ENCODE data around the gene GPR63. TPM values are rescaled to one million over a fixed set of nuclear protein-coding genes. Genes with fewer than 3 reads are reported as not detected.

Gene GPR63
- total RNA-seq, 1 donor from 2014 or later = 0.48 TPM

DNA sequence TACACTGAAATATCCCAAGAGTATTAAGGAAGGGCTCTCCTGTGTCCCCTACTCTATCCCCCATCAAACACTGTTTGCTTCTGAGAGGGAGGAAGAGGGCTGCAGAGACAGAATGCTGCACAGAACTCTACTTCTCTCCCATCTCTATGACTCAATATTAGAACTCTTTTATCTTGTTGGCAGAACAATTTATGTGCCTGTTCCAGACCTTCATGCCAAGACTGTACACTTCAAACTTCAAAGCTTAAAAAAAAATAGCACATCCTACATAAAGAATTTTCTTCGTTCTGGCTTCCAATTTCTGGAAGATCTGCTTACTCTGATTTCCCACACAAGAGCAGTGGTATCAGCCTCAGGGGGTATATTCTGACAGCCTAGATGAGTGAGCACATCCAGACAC is 19.6 kb upstream of the GPR63 start:
- no peak for DNase-seq (ENCODE audit: extremely low spot score, unreplicated experiment)
- no peaks in the 10 kb centered on the region for H3K9me3 Mint-ChIP-seq (ENCODE audit: unreplicated experiment)
- no peaks in the 10 kb centered on the region for H3K4me1 Mint-ChIP-seq (ENCODE audit: unreplicated experiment)
- peaks cover 25% of the 10 kb centered on the region for H3K27me3 Mint-ChIP-seq (ENCODE audit: unreplicated experiment)
- H3K4me3 Mint-ChIP-seq (ENCODE audit: unreplicated experiment) = no peak overlapping the region
- H3K36me3 Mint-ChIP-seq (ENCODE audit: unreplicated experiment) = no peaks in the 10 kb centered on the region
- H3K27ac Mint-ChIP-seq (ENCODE audit: unreplicated experiment) = no peak overlapping the region
- no peak for TF ChIP-seq CTCF (IDR thresholded peaks at IDR 0.05)

- Mint-ChIP-seq H3K27ac (ENCODE audit: unreplicated experiment) (no peak overlapping the region), H3K4me1 (ENCODE audit: unreplicated experiment) (no peaks in the 10 kb centered on the region), H3K36me3 (ENCODE audit: unreplicated experiment) (no peaks in the 10 kb centered on the region), H3K4me3 (ENCODE audit: unreplicated experiment) (no peak overlapping the region), H3K27me3 (ENCODE audit: unreplicated experiment) (peaks cover 21% of the 10 kb centered on the region), H3K9me3 (ENCODE audit: unreplicated experiment) (no peaks in the 10 kb centered on the region)
- TF ChIP-seq CTCF (IDR thresholded peaks at IDR 0.05) = no peak
- no peak for DNase-seq (ENCODE audit: extremely low spot score, unreplicated experiment)
Observed at GRCh38 chr6:96853083-96853482, 15.8 kb upstream of the GPR63 start.

DNA sequence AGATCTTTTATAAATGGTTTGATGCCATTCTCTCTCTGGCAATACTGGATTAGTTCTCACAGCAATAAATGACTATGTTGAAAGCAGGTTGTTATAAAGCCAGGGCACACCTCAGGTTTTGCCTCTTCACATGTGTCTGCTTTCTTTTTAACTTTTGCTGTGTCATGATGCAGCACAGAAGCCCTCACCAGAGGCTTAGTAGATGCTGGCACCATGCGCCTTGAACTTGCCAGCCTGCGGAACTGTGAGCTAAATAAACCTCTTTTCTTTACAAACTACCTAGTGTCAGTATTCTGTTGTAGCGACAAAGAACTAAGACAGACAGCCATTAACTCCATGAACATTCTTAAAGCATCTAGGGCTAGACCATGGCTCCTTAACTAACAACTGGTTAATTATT is 15.3 kb upstream of the GPR63 start:
- Mint-ChIP-seq H3K36me3 (ENCODE audit: unreplicated experiment) (no peaks in the 10 kb centered on the region), H3K4me1 (ENCODE audit: unreplicated experiment) (no peaks in the 10 kb centered on the region), H3K27me3 (ENCODE audit: unreplicated experiment) (peaks cover 17% of the 10 kb centered on the region), H3K4me3 (ENCODE audit: unreplicated experiment) (no peak overlapping the region), H3K9me3 (ENCODE audit: unreplicated experiment) (no peaks in the 10 kb centered on the region), H3K27ac (ENCODE audit: unreplicated experiment) (no peak overlapping the region)
- TF ChIP-seq CTCF (IDR thresholded peaks at IDR 0.05) = no peak
- DNase-seq (ENCODE audit: extremely low spot score, unreplicated experiment) = no peak

DNA sequence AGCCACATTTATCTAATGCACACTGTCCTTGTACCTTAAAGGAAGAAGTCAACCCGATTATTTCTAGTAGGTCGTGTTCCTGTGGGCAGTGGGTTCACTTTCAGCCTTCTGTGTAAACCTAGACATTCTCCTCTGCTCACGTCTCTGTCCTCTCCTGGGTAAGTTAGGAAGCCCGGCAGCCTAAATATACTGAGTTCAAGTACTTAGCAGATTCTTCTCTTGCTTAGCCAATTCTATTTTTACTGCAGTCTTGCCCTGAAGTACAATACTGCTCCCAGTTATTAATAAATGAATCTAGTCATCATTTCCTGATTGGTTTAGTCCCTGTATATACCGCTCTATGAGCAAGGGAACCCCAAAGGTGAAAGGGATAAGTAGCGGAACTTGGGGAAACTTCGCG is 14.6 kb upstream of the GPR63 start:
- peaks cover 20% of the 10 kb centered on the region for H3K27me3 Mint-ChIP-seq (ENCODE audit: unreplicated experiment)
- no peaks in the 10 kb centered on the region for H3K36me3 Mint-ChIP-seq (ENCODE audit: unreplicated experiment)
- H3K9me3 Mint-ChIP-seq (ENCODE audit: unreplicated experiment) = peaks cover 4% of the 10 kb centered on the region
- no peak for TF ChIP-seq CTCF (IDR thresholded peaks at IDR 0.05)
- no peak overlapping the region for H3K27ac Mint-ChIP-seq (ENCODE audit: unreplicated experiment)
- no peak overlapping the region for H3K4me3 Mint-ChIP-seq (ENCODE audit: unreplicated experiment)
- no peak for DNase-seq (ENCODE audit: extremely low spot score, unreplicated experiment)
- no peaks in the 10 kb centered on the region for H3K4me1 Mint-ChIP-seq (ENCODE audit: unreplicated experiment)

DNA sequence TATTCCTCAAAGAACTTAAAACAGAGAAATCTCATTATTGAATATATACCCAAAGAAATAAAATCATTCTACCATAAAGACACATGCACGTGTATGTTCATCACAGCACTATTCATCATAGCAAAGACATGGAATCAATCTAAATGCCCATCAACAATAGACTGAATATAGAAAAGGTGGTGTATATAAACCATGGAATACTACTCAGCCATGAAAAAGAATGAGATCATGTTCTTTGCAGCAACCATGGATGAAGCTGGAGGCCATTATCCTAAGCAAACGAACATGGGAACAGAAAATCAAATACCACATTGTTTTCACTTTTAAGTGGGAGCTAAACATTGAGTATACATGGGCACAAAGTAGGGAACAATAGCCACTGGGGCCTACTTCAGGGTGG is 12.3 kb upstream of the GPR63 start:
- Mint-ChIP-seq H3K4me1 (ENCODE audit: unreplicated experiment) (no peaks in the 10 kb centered on the region), H3K27ac (ENCODE audit: unreplicated experiment) (no peak overlapping the region), H3K27me3 (ENCODE audit: unreplicated experiment) (peaks cover 30% of the 10 kb centered on the region), H3K9me3 (ENCODE audit: unreplicated experiment) (peaks cover 19% of the 10 kb centered on the region), H3K36me3 (ENCODE audit: unreplicated experiment) (no peaks in the 10 kb centered on the region), H3K4me3 (ENCODE audit: unreplicated experiment) (no peak overlapping the region)
- no peak for TF ChIP-seq CTCF (IDR thresholded peaks at IDR 0.05)
- no peak for DNase-seq (ENCODE audit: extremely low spot score, unreplicated experiment)
